Stimulated activated CD4-positive, alpha-beta T cell treated with anti-CD3 and anti-CD28 coated beads, TNF-alpha, amount 100 ng/mL, for 48 hours (primary cell): ENCODE data around the gene AQP10.
A peak's percentile ranks its signal among the peaks of the same experiment; 100 is the strongest.
"Not testable (repeated sequence)": the region's sequence is repeated elsewhere in the genome, so short reads cannot be mapped to it uniquely, and the experiment has no call there.

Source experiments
- DNase-seq, 3 donors: peaks; one replicate each; pipeline ENCODE4 v3.0.0-alpha.2; 2020; ENCODE audit warnings: low read depth in 3 of 3

AQP10 gene, protein sequence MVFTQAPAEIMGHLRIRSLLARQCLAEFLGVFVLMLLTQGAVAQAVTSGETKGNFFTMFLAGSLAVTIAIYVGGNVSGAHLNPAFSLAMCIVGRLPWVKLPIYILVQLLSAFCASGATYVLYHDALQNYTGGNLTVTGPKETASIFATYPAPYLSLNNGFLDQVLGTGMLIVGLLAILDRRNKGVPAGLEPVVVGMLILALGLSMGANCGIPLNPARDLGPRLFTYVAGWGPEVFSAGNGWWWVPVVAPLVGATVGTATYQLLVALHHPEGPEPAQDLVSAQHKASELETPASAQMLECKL

DNA sequence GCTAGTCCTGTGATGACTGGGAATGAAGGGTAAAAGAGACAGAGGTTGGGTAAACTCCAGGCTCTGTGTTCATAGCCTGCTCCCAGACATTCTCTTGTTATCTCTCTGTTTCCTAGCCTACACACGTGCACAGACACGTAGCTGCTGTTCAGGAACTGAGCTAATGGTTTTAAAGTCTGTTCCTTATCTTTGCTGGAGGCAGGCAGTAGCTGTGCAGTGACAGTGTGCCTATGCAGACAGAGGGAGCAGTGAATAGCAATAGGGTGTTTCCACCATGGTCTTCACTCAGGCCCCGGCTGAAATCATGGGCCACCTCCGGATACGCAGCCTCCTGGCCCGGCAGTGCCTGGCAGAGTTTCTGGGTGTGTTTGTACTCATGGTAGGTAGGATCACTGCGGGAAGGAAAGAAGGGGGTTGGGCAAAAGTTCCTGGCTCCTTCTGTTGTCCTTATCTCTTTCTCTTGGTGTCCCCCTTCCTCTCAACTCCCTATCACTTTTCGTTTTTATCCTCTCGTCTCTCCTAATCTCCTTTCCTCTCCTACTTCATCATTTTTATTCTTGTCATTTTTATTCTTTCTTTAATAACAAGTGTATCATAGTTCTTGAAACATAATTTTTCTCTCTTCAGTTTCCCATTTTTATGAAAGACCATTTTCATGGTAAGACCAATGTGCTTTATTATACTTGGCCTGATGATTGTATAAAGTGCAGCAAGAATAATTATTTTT lies at the start of gene AQP10:
TSS of gene AQP10 (plus strand) at position 212 of the 727 bp plus-strand sequence. CDS start at position 275, 63 bp downstream.
- DNase-seq = no peak

DNA sequence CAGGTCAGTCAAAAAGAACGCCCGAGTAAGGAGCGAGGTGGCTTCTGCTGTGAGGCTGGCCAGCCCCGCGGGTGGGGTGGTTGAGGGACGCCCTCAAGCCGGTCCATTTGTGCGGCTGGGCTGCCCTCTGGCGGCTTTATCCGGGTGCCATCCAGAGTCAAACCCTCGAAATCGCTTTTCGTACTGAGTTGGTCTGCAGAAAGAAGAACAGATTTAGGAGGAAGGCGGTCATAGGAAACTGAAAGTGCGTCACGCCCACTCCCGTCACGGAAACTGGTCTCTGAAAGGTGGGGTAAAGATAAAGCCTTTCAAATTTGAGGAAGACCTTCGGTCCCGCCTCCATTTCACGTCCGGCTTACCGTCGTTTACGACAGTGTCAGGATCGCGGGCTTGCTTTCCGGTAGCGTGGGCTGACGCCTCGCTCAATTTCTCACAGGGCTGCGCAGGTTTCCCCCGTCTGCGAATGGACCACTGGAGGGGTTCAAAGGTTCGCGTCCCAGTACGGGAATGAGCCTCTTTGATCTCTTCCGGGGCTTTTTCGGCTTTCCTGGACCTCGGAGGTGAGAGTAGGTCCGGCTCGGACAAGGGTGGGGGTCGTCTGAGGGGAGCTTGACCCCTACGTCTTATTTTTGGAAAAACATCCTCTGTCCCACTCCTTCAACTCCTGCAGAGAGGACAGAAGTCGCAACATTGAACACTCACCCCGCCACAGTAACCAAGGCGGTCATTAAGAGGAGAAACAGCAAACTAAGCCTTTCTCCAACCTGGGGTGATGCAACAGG lies 48.5 kb upstream of the AQP10 start, which contains the start of gene HAX1:
TSS of gene HAX1 (plus strand) at position 413 of the 782 bp plus-strand sequence. CDS start at position 508, 95 bp downstream.
- peak; percentile 92 to 97 (median 93) for DNase-seq

DNA sequence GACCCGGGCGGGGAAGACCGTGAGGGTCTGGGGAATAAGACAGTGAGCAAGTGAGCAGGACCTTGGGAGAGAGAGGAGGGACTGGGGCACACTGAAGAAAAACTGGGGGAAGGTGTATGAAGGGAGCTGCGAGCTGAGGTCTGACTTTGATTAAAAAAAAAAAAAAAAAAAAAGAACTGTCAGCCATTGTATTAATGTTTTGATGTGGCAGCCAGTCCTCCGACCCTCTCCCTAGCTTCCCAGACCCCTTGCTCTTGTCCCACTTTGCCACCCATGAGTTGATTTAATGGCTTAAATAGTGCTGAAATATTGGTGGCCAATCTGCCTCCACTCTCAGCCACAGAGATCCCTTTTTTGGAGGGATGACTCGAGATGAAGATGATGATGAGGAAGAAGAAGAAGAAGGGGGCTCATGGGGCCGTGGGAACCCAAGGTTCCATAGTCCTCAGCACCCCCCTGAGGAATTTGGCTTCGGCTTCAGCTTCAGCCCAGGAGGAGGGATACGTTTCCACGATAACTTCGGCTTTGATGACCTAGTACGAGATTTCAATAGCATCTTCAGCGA lies 47.8 kb upstream of the AQP10 start:
- no peak for DNase-seq

DNA sequence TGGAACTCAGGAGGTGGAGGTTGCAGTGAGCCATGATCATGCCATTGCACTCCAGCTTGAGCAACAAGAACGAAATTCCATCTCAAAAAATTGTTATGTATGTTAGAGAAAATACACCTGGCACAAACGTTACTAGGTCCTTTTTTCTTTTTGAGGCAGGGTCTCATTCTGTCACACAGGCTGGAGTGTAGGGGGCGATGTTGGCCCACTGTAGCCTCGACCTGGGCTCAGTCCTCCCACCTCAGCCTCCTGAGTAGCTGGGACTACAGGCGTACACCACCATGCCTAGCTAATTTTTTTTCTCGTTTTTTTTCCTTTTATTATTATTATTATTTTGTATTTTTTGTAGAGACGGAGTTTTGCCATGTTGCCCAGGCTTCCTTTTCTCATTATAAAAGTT lies 44.1 kb upstream of the AQP10 start:
- DNase-seq = peak in 1 of 3 donors; percentile 27

DNA sequence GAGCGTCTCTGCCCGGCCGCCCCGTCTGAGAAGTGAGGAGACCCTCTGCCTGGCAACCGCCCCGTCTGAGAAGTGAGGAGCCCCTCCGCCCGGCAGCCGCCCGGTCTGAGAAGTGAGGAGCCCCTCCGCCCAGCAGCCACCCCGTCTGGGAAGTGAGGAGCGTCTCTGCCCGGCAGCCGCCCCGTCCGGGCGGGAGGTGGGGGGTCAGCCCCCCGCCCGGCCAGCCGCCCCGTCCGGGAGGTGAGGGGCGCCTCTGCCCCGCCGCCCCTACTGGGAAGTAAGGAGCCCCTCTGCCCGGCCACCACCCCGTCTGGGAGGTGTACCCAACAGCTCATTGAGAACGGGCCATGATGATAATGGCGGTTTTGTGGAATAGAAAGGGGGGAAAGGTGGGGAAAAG lies 33.3 kb upstream of the AQP10 start:
- not testable (repeated sequence) for DNase-seq

DNA sequence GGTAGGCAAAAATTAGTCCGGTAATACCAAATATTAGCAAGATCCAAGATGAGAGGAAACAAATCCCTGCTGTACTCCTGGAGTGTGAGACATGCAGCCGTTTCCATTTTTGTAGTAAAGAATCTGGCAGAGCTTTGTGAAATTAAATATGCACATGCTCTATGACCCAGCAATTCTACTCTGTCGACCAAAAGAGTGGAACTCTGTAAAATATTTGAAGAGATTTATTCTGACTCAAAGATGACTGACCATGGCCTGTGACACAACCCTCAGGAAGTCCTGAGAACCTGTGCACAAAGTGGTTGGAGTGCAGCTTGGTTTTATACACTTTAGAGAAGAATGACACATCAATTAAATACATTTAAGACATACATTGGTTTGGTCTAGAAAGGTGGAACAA lies 32.2 kb upstream of the AQP10 start:
- DNase-seq = no peak

DNA sequence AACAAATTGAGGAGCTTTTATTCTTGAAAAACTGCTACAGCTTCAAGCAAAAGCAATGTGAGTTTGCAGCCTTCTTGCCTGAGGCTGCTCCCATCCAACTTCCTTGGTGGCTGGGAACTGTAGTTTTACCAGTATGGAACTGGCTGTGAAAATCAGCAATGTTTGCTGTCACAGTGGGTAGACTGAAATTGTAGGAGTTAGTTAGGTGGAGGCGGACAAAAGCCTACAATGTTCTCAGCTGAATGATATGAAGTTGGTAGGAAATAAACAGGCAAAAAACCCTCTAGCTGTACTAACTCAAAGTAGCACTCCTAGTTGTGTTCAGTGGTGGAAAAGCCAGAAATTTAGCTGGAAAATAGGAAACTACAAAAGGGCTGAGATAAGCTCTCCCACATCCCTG lies 30.0 kb upstream of the AQP10 start:
- no peak for DNase-seq

DNA sequence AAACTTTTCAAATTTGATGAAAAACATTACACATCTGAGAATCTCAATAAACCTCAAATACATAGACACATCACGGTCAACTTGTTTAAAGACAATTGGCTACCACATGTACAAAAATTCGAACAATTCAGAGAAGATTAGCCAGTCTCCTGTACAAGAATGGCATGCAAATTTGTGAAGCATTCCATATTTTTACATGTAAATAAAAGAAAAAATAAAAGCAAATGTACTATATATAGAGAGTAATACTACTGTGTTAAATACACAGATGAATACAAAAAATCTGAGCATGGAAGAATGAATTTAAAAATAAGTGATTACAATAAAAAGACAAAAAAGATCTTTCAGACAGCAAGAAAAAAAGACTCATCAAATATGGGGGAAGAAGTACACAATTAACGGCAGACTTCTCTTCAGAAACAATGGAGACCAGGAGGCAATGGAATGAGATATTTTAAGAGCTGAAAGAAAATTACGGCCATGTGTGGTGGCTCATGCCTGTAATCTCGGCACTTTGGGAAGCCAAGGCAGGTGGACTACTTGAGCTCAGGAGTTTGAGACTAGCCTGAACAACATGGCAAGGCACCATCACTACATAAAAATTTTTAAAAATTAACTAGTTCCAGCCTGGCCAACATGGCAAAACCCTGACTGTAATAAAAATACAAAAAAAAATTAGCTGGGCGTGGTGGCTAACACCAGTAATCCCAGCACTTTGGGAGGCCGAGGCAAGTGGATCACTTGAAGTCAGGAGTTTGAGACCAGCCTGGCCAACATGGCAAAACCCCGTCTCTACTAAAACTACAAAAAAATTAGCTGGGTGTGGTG lies 25.3 kb upstream of the AQP10 start:
- DNase-seq = no peak

DNA sequence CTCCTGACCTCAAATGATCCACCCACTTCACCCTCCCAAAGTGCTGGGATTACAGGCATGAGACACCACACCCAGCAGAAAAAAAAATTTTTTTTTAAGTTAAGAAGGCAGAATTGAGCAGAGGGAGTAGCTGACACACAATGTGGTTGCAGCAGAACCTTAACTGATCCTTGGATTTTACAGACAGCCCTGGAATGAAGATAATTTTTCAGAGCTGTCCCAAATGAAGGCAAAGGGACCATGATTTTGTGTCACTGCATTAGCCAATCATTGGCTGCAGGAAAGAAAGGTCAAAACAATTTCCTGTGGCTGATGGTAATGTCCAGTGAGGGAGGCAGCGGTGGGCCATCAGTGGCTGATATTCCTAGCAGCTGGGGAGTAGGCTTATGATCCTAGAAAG lies 19.3 kb upstream of the AQP10 start:
- DNase-seq = no peak

DNA sequence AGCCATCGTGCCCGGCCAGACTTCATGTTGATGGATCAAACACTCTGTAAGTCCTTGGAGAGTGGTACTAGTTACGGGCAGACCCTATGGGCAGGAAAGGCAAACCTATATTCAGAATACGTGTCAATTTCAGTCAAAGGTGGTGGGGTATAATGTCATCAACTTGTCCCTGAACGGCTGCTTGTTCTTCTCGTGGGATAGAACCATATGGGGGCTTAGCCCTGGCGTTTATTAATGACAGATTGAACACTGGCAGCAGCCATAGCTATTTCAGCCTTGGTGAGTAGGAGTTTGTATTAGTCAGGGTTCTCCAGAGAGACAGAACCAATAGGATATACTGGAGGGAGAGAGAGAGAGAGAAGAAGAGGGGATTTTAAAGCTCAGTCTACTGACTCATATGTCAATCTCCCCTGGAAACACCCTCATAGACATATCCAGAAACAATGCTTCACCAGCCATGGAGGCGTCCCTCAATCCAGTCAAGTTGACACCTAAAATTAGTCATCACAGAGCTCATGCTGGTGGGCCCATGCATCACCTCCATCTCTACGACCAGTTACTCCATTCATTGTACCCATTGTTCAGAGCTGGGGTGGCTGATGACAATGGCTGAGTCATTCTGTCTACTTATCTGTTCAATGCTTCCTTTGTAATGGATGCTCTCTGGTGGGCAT lies 16.1 kb upstream of the AQP10 start:
- peak in 2 of 3 donors; percentile 40 to 73 for DNase-seq

DNA sequence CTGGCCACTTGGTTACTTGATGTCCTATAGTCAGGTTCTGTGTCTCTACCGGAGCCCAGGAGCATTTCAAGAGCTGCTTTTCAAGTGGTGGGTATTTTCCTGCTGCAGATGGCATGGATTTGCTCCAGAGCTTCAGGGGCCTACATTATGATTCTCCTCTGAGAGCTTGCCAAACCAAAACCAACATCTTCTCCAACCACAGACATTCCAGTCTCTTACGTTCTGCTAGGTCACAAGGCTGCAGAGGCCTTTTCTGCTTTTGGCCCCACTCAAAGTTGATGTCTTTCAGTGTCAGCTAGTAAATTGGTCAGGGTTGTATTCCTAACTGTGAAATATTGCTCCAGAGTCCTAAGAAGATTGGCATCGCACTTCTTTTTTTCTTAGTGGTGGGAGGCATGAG lies 14.7 kb upstream of the AQP10 start:
- DNase-seq = no peak

DNA sequence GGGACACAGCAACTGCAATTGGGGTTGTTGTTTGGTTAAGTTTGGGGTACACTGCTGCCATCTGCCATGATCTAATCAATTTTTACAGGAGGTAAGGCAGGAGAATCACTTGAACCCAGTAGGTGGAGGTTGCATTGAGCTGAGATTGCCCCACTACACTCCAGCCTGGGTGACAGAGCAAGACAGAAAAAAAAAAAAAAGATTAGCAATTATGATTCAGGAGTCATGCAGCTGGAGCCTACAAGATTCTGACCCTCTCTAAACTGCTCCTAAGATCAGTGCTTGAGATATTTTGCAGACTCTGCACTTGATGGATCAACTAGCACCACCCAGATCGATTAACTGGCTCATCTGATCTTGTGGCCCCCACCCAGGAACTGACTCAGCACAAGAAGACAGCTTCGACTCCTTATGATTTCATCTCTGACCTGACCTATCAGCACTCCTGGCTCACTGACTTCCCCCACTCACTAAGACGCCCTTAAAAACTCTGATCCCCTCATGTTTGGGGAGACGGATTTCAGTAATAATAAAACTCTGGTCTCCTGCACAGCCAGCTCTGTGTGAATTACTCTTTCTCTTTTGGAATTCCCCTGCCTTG lies 13.1 kb upstream of the AQP10 start:
- not testable (repeated sequence) for DNase-seq

DNA sequence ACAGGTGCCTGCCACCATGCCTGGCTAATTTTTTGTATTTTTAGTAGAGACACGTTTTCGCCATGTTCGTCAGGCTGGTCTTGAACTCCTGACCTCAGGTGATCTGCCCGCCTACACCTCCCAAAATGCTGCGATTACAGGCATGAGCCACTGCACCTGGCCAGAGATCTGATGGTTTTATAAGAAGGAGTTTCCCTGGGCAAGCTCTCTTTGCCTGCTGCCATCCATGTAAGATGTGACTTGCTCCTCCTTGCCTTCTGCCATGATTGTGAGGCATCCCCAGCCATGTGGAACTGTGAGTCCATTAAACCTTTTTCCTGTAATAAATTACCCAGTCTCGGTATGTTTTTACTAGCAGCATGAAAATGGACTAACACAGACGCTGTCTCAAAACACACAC lies 11.8 kb upstream of the AQP10 start:
- not testable (repeated sequence) for DNase-seq

DNA sequence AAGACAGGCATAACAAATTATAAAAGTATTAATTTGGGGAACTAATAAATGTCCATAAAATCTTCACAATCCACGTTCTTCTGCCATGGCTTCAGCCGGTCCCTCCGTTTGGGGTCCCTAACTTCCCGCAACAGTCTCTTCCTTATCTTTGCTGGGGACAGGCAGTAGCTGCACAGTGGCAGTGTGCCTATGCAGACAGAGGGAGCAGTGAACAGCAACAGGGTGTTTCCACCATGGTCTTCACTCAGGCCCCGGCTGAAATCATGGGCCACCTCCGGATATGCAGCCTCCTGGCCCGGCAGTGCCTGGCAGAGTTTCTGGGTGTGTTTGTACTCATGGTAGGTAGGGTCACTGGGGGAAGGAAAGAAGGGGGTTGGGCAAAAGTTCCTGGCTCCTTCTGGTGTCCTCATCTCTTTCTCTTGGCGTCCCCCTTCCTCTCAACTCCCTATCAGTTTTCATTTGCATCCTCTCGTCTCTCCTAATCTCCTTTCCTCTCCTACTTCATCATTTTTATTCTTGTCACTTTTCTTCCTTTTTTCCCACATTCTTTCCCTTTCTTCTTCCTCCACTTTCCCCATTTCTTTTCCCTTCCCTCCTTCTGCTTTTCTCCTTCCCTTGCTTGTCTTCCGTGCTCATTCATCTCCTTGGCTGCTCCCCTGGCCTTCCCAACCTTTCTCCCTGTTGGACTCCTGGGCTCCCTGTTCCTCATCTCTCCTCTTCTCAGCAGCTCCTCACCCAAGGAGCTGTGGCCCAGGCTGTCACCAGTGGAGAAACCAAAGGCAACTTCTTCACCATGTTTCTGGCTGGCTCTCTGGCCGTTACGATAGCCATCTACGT lies 8.4 kb upstream of the AQP10 start:
- DNase-seq = not testable (repeated sequence)

DNA sequence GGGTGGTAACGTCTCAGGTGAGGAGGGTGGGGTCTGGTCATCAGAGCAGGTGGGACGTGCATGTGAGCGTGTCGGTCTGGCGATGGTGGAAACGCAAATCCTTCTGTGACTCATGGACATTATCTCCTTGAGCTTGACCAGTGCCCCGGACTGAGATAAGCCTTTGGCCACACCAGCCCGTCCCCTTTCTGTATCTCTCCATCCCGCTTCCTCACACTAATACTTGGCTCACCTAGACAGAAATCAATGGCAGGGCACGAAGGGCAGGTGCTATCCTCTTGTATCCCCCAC lies 7.9 kb upstream of the AQP10 start:
- no peak for DNase-seq

DNA sequence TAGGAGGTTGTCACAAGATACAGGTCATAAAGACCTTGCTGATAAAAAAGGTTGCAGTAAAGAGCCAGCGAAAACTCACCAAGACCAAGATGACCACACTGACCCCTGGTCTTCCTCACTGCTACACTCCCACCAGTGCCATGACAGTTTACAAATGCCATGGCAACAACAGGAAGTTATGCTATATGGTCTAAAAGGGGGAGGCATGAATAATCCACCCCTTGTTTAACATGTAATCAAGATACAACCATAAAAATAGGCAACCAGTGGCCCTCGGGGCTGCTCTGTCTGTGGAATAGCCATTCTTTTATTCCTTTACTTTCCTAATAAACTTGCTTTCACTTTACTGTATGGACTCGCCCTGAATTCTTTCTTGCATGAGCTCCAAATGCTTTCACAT lies 6.7 kb upstream of the AQP10 start:
- DNase-seq = not testable (repeated sequence)

DNA sequence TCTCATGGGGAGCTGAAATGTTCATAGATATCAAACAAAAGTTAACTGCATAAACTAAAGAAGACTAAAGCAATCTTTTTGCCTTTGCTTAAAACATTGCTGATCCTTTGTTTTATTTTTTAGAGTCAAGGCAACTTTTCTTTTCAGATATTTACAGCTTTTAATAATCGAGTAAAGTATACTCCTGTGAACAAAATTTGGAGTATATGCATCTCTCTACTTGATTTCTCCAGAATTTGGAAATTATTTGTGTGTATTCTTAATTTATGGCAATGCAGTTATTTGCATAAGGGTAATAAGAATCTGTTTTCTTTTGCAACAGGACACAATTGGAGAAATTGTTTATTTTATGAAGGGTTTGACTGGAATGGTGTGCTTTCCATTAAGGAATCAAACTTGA lies 4.2 kb upstream of the AQP10 start:
- DNase-seq = no peak

DNA sequence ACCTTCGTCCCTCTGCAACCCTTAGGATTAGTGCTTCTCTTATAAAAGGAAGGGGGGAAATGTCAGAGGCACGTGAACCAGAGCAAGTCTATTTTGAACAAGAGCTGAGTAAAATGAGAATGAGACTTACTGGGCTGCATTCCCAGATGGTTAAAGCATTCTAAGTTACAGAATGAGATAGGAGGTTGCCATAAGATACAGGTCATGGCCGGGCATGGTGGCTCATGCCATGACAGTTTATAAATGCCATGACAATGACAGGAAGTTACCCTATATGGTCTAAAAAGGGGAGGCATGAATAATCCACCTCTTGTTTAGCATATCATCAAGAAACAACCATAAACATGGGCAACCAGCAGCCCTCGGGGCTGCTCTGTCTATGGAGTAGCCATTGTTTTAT lies 2.5 kb upstream of the AQP10 start:
- DNase-seq = no peak

DNA sequence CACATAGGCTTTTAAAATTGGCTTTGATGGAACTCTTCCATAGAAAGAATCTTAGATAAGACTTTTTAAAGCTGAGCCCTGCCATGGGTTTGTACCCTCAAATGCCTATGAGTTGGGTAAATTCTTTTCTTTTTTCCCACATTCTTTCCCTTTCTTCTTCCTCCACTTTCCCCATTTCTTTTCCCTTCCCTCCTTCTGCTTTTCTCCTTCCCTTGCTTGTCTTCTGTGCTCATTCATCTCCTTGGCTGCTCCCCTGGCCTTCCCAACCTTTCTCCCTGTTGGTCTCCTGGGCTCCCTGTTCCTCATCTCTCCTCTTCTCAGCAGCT lies 679 bp downstream of the AQP10 start:
- DNase-seq = not testable (repeated sequence)

DNA sequence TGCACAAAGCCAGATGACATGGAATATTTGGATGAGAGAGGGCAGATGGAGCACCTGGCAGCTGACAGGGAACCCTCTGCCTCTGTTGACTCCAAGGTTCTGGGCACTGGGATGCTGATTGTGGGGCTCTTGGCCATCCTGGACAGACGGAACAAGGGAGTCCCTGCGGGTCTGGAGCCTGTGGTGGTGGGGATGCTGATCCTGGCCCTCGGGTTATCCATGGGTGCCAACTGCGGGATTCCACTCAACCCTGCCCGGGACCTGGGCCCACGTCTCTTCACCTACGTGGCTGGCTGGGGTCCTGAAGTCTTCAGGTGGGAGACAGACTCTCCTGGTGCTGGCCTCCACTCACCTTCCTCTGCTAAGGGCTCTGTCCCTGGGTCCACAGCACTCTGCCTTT lies 2.6 kb downstream of the AQP10 start:
- no peak for DNase-seq
